Mammary epithelial cell (primary cell): ENCODE results near the gene CDKAL1.

Experiments
- CTCF ChIP-seq, 2 donors: IDR thresholded peaks in 1 of 2; conservative IDR thresholded peaks in 1 of 2; 2 replicates each; pipeline ENCODE4 v1.5.1; 2011 to 2012; ENCODE audit warnings: inconsistent platforms in 2 of 2, low read length in 2 of 2, mild to moderate bottlenecking in 2 of 2, control low read depth in 1 of 2, low read depth in 1 of 2; ENCODE audit not compliant: insufficient read depth in 1 of 2; ENCODE audit errors: extremely low read depth in 1 of 2
- EZH2 ChIP-seq: IDR thresholded peaks from 2 replicates; pipeline ENCODE4 v1.6.1; 2012; ENCODE audit warnings: low read length, inconsistent platforms, borderline replicate concordance

- no peak for TF ChIP-seq EZH2
- no peak for TF ChIP-seq CTCF (conservative IDR thresholded peaks at IDR 0.05 in 1 of 2, IDR thresholded peaks at IDR 0.05 in 1 of 2; ENCODE audit: extremely low read depth in 1 of 2, insufficient read depth in 1 of 2, low read depth in 1 of 2, low read length in 2 of 2)
Observed at GRCh38 chr6:20915626-20916025, 381.4 kb downstream of the CDKAL1 start.
